Liver (tissue), 9 donors: ENCODE measurements around the gene TSSK2. TPM values are rescaled to one million over a fixed set of nuclear protein-coding genes. Genes with fewer than 3 reads are reported as not detected.

Source experiments
- DNase-seq: peaks from one replicate; pipeline ENCODE4 v3.0.0-alpha.2; 2017; ENCODE audit warnings: low spot score
- H3K27ac ChIP-seq, 2 donors: one replicate each; pipeline ENCODE4 v1.7.0; 2013; ENCODE audit warnings: inconsistent platforms in 2 of 2, low read length in 2 of 2, control low read depth in 1 of 2, low read depth in 1 of 2, mild to moderate bottlenecking in 1 of 2
- H3K27me3 ChIP-seq, 4 donors: one replicate each; pipeline versions ENCODE4 v1.6.1 to v1.7.0; 2013; ENCODE audit warnings: low read length in 3 of 4, inconsistent platforms in 1 of 4, mild to moderate bottlenecking in 1 of 4, moderate library complexity in 1 of 4; ENCODE audit not compliant: control insufficient read depth in 4 of 4, insufficient read depth in 4 of 4
- H3K36me3 ChIP-seq, 4 donors: one replicate each; pipeline versions ENCODE4 v1.6.1 to v1.7.0; 2013; ENCODE audit warnings: low read length in 3 of 4, mild to moderate bottlenecking in 3 of 4, low read depth in 1 of 4, moderate library complexity in 1 of 4; ENCODE audit not compliant: control insufficient read depth in 4 of 4, insufficient read depth in 3 of 4
- H3K4me1 ChIP-seq, 4 donors: one replicate each; pipeline versions ENCODE4 v1.6.1 to v1.7.0; 2013; ENCODE audit warnings: low read length in 3 of 4, mild to moderate bottlenecking in 3 of 4, moderate library complexity in 1 of 4; ENCODE audit not compliant: control insufficient read depth in 4 of 4, insufficient read depth in 4 of 4
- H3K4me3 ChIP-seq, 3 donors: one replicate each; pipeline versions ENCODE4 v1.6.1 to v1.7.0; 2013; ENCODE audit warnings: low read length in 3 of 3, control low read depth in 1 of 3, low read depth in 1 of 3, mild to moderate bottlenecking in 1 of 3
- H3K9ac ChIP-seq, 2 donors: one replicate each; pipeline ENCODE4 v1.7.0; 2013; ENCODE audit warnings: low read length in 2 of 2, mild to moderate bottlenecking in 2 of 2, moderate library complexity in 2 of 2, control low read depth in 1 of 2, low read depth in 1 of 2
- H3K9me3 ChIP-seq, 4 donors: one replicate each; pipeline versions ENCODE4 v1.6.1 to v1.7.0; 2013; ENCODE audit warnings: low read length in 3 of 4; ENCODE audit not compliant: control insufficient read depth in 4 of 4
- ATF3 ChIP-seq: IDR thresholded peaks from 2 replicates; pipeline ENCODE4 v1.6.1; 2016; ENCODE audit warnings: antibody characterized with exemption
- CTCF ChIP-seq: fragments of 150-350 bp; IDR thresholded peaks from 2 replicates; pipeline ENCODE4 v1.5.1; 2017; ENCODE audit warnings: improper control_type of control experiment, low read depth, low read length; ENCODE audit not compliant: missing input control
- EGR1 ChIP-seq, 2 donors: IDR thresholded peaks; 2 replicates each; pipeline ENCODE4 v1.6.1; 2016 to 2018; ENCODE audit warnings: antibody characterized with exemption in 2 of 2, low read depth in 2 of 2
- FOXA1 ChIP-seq: IDR thresholded peaks from 2 replicates; pipeline ENCODE4 v1.6.1; 2016; ENCODE audit warnings: antibody characterized with exemption
- FOXA2 ChIP-seq: IDR thresholded peaks from 2 replicates; pipeline ENCODE4 v1.6.1; 2016; ENCODE audit warnings: antibody characterized with exemption
- GABPA ChIP-seq, 2 donors: IDR thresholded peaks in 1 of 2; conservative IDR thresholded peaks in 1 of 2; 2 replicates each; pipeline ENCODE4 v1.6.1; 2016; ENCODE audit warnings: antibody characterized with exemption in 2 of 2, mild to moderate bottlenecking in 1 of 2, moderate library complexity in 1 of 2
- HNF4G ChIP-seq: IDR thresholded peaks from 2 replicates; pipeline ENCODE4 v1.6.1; 2016; ENCODE audit warnings: antibody characterized with exemption
- JUND ChIP-seq, 2 donors: IDR thresholded peaks; 2 replicates each; pipeline ENCODE4 v1.6.1; 2016; ENCODE audit warnings: antibody characterized with exemption in 2 of 2
- MAX ChIP-seq: IDR thresholded peaks from 2 replicates; pipeline ENCODE4 v1.6.1; 2016; ENCODE audit warnings: antibody characterized with exemption
- NR2F2 ChIP-seq: IDR thresholded peaks from 2 replicates; pipeline ENCODE4 v1.6.1; 2016; ENCODE audit warnings: antibody characterized with exemption
- RAD21 ChIP-seq, 2 donors: IDR thresholded peaks; 2 replicates each; pipeline ENCODE4 v1.6.1; 2016; ENCODE audit warnings: antibody characterized with exemption in 2 of 2, mild to moderate bottlenecking in 2 of 2
- REST ChIP-seq: IDR thresholded peaks from 2 replicates; pipeline ENCODE4 v1.6.1; 2016; ENCODE audit warnings: antibody characterized with exemption, mild to moderate bottlenecking
- RXRA ChIP-seq, 2 donors: IDR thresholded peaks; 2 replicates each; pipeline ENCODE4 v1.6.1; 2017 to 2018; ENCODE audit warnings: antibody characterized with exemption in 2 of 2, mild to moderate bottlenecking in 1 of 2
- SP1 ChIP-seq: IDR thresholded peaks from 2 replicates; pipeline ENCODE4 v1.6.1; 2018; ENCODE audit warnings: antibody characterized with exemption, mild to moderate bottlenecking
- TAF1 ChIP-seq: conservative IDR thresholded peaks from 2 replicates; pipeline ENCODE4 v1.6.1; 2016; ENCODE audit warnings: antibody characterized with exemption, mild to moderate bottlenecking
- YY1 ChIP-seq: IDR thresholded peaks from 2 replicates; pipeline ENCODE4 v1.6.1; 2016; ENCODE audit warnings: antibody characterized with exemption, mild to moderate bottlenecking
- ZBTB33 ChIP-seq: IDR thresholded peaks from 2 replicates; pipeline ENCODE4 v1.6.1; 2016; ENCODE audit warnings: antibody characterized with exemption
- WGBS: extraction: QIAGEN DNeasy Blood & Tissue Kit; methylation state at CpG from one replicate; pipeline ENCODE4 v1.1.7; 2013; 5-methylcytosine and 5-hydroxymethylcytosine counted together
- polyA plus RNA-seq, 2 donors: library from polyadenylated mRNA; stranded (reverse) in 1 of 2; unstranded in 1 of 2; fragments of 200-250 nt in 1 of 2; fragments of >200 nt in 1 of 2; fragmentation: Nextera tagmentation in 1 of 2; extraction: Ambion mirVana in 1 of 2; gene quantifications; one replicate each; pipeline versions ENCODE4 v1.2.1 to v1.2.3, GENCODE V29; 2013 to 2015
- total RNA-seq, 2 donors: library from RNA; depleted of rRNA; stranded (reverse); fragments of >200 nt; gene quantifications; one replicate each; pipeline ENCODE4 v1.2.3, GENCODE V29; 2014
- donor health status: healthy.
- donor health status: healthy.
- donor health status: healthy.
- donor health status: healthy.
- donor health status: healthy.

The TSSK2 gene
- total and polyA plus RNA-seq, 4 donors = 0.08 TPM; not detected in 3

- TF ChIP-seq EGR1 (IDR thresholded peaks at IDR 0.05; ENCODE audit: low read depth in 2 of 2) (no peak), SP1 (no peak), NR2F2 (no peak), FOXA2 (no peak), REST (no peak), ATF3 (no peak), FOXA1 (no peak), YY1 (no peak), GABPA (IDR thresholded peaks at IDR 0.05 in 1 of 2, conservative IDR thresholded peaks at IDR 0.05 in 1 of 2) (no peak), RXRA (IDR thresholded peaks at IDR 0.05) (no peak), MAX (no peak), TAF1 (no peak), ZBTB33 (no peak), JUND (IDR thresholded peaks at IDR 0.05) (no peak), CTCF (no peak)
- no peak for DNase-seq
- Histone ChIP-seq H3K4me1 (peaks cover 2 to 5% (median 4%) of the 10 kb centered on the region in 4 donors), H3K36me3 (peaks cover 2 to 9% (median 6%) of the 10 kb centered on the region in 4 donors), H3K9me3 (no peaks in the 10 kb centered on the region), H3K4me3 (no peak overlapping the region), H3K9ac (no peak overlapping the region), H3K27ac (no peak overlapping the region), H3K27me3 (no peaks in the 10 kb centered on the region)
- 91% methylated on average over 3 of the region's 3 CpGs for WGBS
Observed at GRCh38 chr22:19081351-19081750, 49.8 kb upstream of the TSSK2 start.

- Histone ChIP-seq H3K4me3 (no peak overlapping the region), H3K4me1 (peaks cover 2 to 5% (median 4%) of the 10 kb centered on the region in 4 donors), H3K9me3 (no peaks in the 10 kb centered on the region), H3K27ac (no peak overlapping the region), H3K36me3 (peaks cover 2 to 15% (median 9%) of the 10 kb centered on the region in 4 donors), H3K9ac (no peak overlapping the region), H3K27me3 (no peaks in the 10 kb centered on the region)
- TF ChIP-seq YY1 (no peak), MAX (no peak), FOXA1 (no peak), ZBTB33 (no peak), TAF1 (no peak), RAD21 (IDR thresholded peaks at IDR 0.05) (no peak), FOXA2 (no peak), CTCF (no peak), NR2F2 (no peak), JUND (IDR thresholded peaks at IDR 0.05) (no peak), RXRA (IDR thresholded peaks at IDR 0.05) (no peak), EGR1 (IDR thresholded peaks at IDR 0.05; ENCODE audit: low read depth in 2 of 2) (no peak), HNF4G (no peak)
- no peak for DNase-seq
- 55% methylated on average over 3 of the region's 3 CpGs for WGBS
Observed at GRCh38 chr22:19082101-19082500, 49.0 kb upstream of the TSSK2 start.
